Heart left ventricle (tissue), 13 donors: ENCODE results near the gene AKNA.

Experiments
- POLR2A ChIP-seq, 2 donors: fragments of 450-650 bp; IDR thresholded peaks; one replicate each; pipeline ENCODE4 v1.6.1; 2017; ENCODE audit warnings: antibody characterized with exemption in 2 of 2, mild to moderate bottlenecking in 2 of 2, moderate library complexity in 2 of 2
- TF ChIP-seq, protein P1 (sequence below), 12 donors: fragments of 200-600 bp; sonication (generic) in 4 of 12; IDR thresholded peaks; one replicate each; pipeline versions ENCODE4 v1.5.0 to v1.8.0; 2018 to 2022; ENCODE audit warnings: antibody characterized with exemption in 12 of 12, mild to moderate bottlenecking in 5 of 12
- donor health status: ischemic (EF 13 %, LVEDD 7.1; RV severe dilation, severe dysfunction).
- donor health status: DM: no; HTN: yes; CAD: no.
- donor health status: DM: no; HTN: no; CAD: no.
- donor health status: ischemic (EF 25% LVEDD 6.9; RV normal size, moderate dysfunction).
- donor health status: ischemic (EF 25% LVEDD 5.7; RV mildly dilated, moderate dysfunction).
- donor health status: ischemic (EF 35%, LVEDD 5.7; RV mildly dilated, moderate dysfunction).
- donor health status: nonischemic (EF 11% LVEDD 7.7; RV severe dilation, severe dysfunction).
- donor health status: DM: yes; HTN: yes; CAD: no.
- donor health status: PGD.
- donor health status: ischemic (EF 29% LVEDD 5.4; RV normal size, mild dysfunction).
- donor health status: nonischemic (EF 23%, LVEDD 6.1; RV moderate dilation, normal function).

DNA sequence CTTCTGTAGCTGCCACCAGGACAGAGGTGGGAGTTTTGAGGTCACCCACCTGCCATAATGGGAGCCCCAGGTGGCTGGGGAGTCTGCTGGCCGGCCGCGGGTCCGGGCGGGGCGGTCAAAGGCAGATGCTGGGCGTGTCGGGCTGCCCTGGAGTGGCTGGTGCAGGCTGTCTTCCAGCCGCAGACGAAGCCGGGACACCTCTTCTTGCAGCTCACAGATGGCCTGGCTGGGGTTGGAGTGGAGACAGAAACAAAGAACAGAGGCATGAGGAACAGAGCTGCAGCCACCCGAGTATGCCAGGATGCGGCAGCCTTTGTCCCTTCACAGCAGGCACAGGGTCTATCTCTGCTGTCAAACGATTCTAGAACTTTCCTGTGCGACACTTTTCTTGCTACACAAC is 40.1 kb downstream of the AKNA start:
- TF ChIP-seq, protein P1, sequence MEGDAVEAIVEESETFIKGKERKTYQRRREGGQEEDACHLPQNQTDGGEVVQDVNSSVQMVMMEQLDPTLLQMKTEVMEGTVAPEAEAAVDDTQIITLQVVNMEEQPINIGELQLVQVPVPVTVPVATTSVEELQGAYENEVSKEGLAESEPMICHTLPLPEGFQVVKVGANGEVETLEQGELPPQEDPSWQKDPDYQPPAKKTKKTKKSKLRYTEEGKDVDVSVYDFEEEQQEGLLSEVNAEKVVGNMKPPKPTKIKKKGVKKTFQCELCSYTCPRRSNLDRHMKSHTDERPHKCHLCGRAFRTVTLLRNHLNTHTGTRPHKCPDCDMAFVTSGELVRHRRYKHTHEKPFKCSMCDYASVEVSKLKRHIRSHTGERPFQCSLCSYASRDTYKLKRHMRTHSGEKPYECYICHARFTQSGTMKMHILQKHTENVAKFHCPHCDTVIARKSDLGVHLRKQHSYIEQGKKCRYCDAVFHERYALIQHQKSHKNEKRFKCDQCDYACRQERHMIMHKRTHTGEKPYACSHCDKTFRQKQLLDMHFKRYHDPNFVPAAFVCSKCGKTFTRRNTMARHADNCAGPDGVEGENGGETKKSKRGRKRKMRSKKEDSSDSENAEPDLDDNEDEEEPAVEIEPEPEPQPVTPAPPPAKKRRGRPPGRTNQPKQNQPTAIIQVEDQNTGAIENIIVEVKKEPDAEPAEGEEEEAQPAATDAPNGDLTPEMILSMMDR (IDR thresholded peaks at IDR 0.05): no peak
- TF ChIP-seq POLR2A (IDR thresholded peaks at IDR 0.05): no peak
